Endodermal cell (in vitro differentiated cells): ENCODE measurements around the gene HSPG2. TPM values are rescaled to one million over a fixed set of nuclear protein-coding genes. Genes with fewer than 3 reads are reported as not detected.

Experiments used
- DNase-seq: peaks from one replicate; pipeline ENCODE4 v3.0.0-alpha.2; 2017
- H3K27ac ChIP-seq: 2 replicates; pipeline ENCODE4 v1.5.1; 2013; ENCODE audit warnings: mild to moderate bottlenecking, low read depth, low read length, moderate library complexity
- H3K27me3 ChIP-seq: 2 replicates; pipeline ENCODE4 v1.6.1; 2013; ENCODE audit warnings: mild to moderate bottlenecking, low read length, moderate library complexity; ENCODE audit not compliant: insufficient read depth, control insufficient read depth, poor library complexity, severe bottlenecking
- H3K36me3 ChIP-seq: 2 replicates; pipeline ENCODE4 v1.7.0; 2013; ENCODE audit warnings: mild to moderate bottlenecking, low read length, moderate library complexity; ENCODE audit not compliant: control insufficient read depth, insufficient read depth
- H3K4me1 ChIP-seq: one replicate; pipeline ENCODE4 v1.7.0; 2013; ENCODE audit warnings: low read length; ENCODE audit not compliant: control insufficient read depth, insufficient read depth
- H3K4me3 ChIP-seq: 2 replicates; pipeline ENCODE4 v1.5.1; 2013; ENCODE audit warnings: mild to moderate bottlenecking, low read length, moderate library complexity
- H3K9ac ChIP-seq: 2 replicates; pipeline ENCODE4 v1.6.1; 2013; ENCODE audit warnings: mild to moderate bottlenecking, low read length, moderate library complexity; ENCODE audit not compliant: poor library complexity, severe bottlenecking; ENCODE audit errors: extremely low read depth
- H3K9me3 ChIP-seq: 2 replicates; pipeline ENCODE4 v1.6.1; 2013; ENCODE audit warnings: mild to moderate bottlenecking, low read length, moderate library complexity; ENCODE audit not compliant: control insufficient read depth
- H3K27ac Mint-ChIP-seq: 2 replicates; pipeline ENCODE4 v1.8.0; 2020; ENCODE audit warnings: mixed read lengths
- H3K27me3 Mint-ChIP-seq: 2 replicates; pipeline ENCODE4 v1.8.0; 2021; ENCODE audit warnings: mild to moderate bottlenecking, mixed read lengths; ENCODE audit not compliant: insufficient read depth
- H3K36me3 Mint-ChIP-seq: 2 replicates; pipeline ENCODE4 v1.8.0; 2020; ENCODE audit warnings: low read depth, mixed read lengths
- H3K4me1 Mint-ChIP-seq: 2 replicates; pipeline ENCODE4 v1.8.0; 2020; ENCODE audit warnings: mixed read lengths
- H3K4me3 Mint-ChIP-seq: 2 replicates; pipeline ENCODE4 v1.8.0; 2020; ENCODE audit warnings: mild to moderate bottlenecking, moderate library complexity, mixed read lengths
- H3K9me3 Mint-ChIP-seq: 2 replicates; pipeline ENCODE4 v1.8.0; 2020; ENCODE audit warnings: mild to moderate bottlenecking, mixed read lengths
- whole genome bisulfite sequencing, 2 experiments: methylation state at CpG; one replicate each; pipeline versions ENCODE4 v1.1.5 to v1.1.7; 2013; ENCODE audit warnings: missing lambda C conversion rate in 2 of 2, mixed read lengths in 1 of 2; ENCODE audit not compliant: insufficient coverage in 1 of 2, insufficient read length in 1 of 2; 5-methylcytosine and 5-hydroxymethylcytosine counted together
- total RNA-seq, 2 donors: library from RNA; stranded (reverse); fragmentation: NEBNext Ultra II Directional in 1 of 2; extraction: Animal tissue kit (Norgen Biotek cat#: 25700) in 1 of 2; gene quantifications; 2 replicates in 1 of 2; 3 replicates in 1 of 2; pipeline ENCODE4 v1.2.1, GENCODE V29; 2021
- TF ChIP-seq, protein P1 (sequence below): fragments of 200-600 bp; sonication (generic); conservative IDR thresholded peaks from 2 replicates; pipeline ENCODE4 v1.5.0; 2021; ENCODE audit warnings: antibody characterized with exemption, mild to moderate bottlenecking

Gene HSPG2
- total RNA-seq, 2 donors from 2014 or later, result 222 to 227 TPM

DNA sequence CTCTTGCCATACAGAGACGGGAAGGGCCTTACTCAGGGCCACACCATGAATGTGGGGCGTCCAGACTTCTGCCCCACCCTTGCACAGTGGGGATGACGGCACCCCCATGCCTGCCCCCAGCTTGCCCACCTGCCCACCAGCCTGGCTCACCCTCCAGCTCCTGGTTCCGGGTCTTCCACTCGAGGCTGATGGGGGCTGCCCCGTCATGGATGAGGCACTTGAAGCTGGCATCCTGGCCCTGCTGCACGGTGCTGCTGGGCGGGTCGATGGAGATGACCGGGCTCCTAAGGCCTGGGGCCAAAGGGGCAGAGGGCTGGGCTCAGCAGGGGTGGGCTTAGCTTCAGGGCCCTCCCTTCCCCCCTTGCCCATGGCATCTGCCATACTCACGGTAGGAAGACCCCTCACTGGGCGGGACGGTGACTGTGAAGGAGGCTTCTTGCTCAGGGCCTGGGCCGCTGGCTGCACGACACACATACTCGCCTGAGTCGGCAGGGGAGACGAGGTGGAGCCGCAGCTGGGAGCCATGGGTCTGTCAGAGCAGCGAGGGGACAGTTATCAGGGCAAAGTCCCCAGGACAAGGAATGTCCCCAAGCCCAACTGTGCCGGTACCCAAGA is 95.2 kb downstream of the HSPG2 start:
- 95 to 96% methylated on average over 16 to 21 of the region's 21 CpGs for WGBS, 2 experiments
- Histone ChIP-seq H3K9ac (no peak overlapping the region), H3K9me3 (no peaks in the 10 kb centered on the region), H3K27ac (no peak overlapping the region), H3K36me3 (peaks cover 78% of the 10 kb centered on the region), H3K27me3 (no peaks in the 10 kb centered on the region), H3K4me1 (no peaks in the 10 kb centered on the region), H3K4me3 (no peak overlapping the region)
- DNase-seq, result no peak
- H3K36me3 Mint-ChIP-seq, result peaks cover 59% of the 10 kb centered on the region
- H3K27me3 Mint-ChIP-seq, result no peaks in the 10 kb centered on the region
- H3K27ac Mint-ChIP-seq, result no peak overlapping the region
- no peak overlapping the region for H3K4me3 Mint-ChIP-seq
- no peaks in the 10 kb centered on the region for H3K9me3 Mint-ChIP-seq
- TF ChIP-seq, protein P1, sequence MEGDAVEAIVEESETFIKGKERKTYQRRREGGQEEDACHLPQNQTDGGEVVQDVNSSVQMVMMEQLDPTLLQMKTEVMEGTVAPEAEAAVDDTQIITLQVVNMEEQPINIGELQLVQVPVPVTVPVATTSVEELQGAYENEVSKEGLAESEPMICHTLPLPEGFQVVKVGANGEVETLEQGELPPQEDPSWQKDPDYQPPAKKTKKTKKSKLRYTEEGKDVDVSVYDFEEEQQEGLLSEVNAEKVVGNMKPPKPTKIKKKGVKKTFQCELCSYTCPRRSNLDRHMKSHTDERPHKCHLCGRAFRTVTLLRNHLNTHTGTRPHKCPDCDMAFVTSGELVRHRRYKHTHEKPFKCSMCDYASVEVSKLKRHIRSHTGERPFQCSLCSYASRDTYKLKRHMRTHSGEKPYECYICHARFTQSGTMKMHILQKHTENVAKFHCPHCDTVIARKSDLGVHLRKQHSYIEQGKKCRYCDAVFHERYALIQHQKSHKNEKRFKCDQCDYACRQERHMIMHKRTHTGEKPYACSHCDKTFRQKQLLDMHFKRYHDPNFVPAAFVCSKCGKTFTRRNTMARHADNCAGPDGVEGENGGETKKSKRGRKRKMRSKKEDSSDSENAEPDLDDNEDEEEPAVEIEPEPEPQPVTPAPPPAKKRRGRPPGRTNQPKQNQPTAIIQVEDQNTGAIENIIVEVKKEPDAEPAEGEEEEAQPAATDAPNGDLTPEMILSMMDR, result no peak
- H3K4me1 Mint-ChIP-seq, result no peaks in the 10 kb centered on the region

DNA sequence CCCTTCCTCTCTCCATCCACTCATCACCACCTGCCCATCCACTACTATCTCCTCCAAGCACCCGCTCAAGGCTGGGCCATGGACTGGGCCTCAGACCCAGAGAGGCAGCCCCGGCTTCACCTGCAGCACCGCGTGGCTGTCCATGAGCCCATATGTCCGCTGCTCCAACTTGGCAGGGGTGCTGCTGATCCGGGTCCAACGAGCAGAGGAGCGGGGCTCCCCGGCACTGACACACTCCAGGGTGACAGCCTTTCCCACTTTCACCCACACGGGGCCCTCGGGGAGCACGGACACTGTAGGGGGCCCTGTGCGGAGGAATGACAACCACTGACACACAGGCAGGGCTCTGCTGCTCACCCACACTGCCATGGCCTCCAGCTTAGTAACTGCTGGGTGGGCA is 96.1 kb downstream of the HSPG2 start:
- H3K27me3 Mint-ChIP-seq, result no peaks in the 10 kb centered on the region
- H3K27ac Mint-ChIP-seq, result no peak overlapping the region
- no peaks in the 10 kb centered on the region for H3K9me3 Mint-ChIP-seq
- no peak overlapping the region for H3K27ac ChIP-seq
- peaks cover 79% of the 10 kb centered on the region for H3K36me3 ChIP-seq
- peaks cover 63% of the 10 kb centered on the region for H3K36me3 Mint-ChIP-seq
- H3K4me3 ChIP-seq, result no peak overlapping the region
- H3K4me1 ChIP-seq, result no peaks in the 10 kb centered on the region
- H3K9me3 ChIP-seq, result no peaks in the 10 kb centered on the region
- WGBS, 2 experiments, result 93 to 99% methylated on average over 10 to 13 of the region's 13 CpGs
- no peaks in the 10 kb centered on the region for H3K4me1 Mint-ChIP-seq
- no peak overlapping the region for H3K4me3 Mint-ChIP-seq
- TF ChIP-seq, protein P1, result no peak
- DNase-seq, result no peak
- no peak overlapping the region for H3K9ac ChIP-seq
- H3K27me3 ChIP-seq, result no peaks in the 10 kb centered on the region

DNA sequence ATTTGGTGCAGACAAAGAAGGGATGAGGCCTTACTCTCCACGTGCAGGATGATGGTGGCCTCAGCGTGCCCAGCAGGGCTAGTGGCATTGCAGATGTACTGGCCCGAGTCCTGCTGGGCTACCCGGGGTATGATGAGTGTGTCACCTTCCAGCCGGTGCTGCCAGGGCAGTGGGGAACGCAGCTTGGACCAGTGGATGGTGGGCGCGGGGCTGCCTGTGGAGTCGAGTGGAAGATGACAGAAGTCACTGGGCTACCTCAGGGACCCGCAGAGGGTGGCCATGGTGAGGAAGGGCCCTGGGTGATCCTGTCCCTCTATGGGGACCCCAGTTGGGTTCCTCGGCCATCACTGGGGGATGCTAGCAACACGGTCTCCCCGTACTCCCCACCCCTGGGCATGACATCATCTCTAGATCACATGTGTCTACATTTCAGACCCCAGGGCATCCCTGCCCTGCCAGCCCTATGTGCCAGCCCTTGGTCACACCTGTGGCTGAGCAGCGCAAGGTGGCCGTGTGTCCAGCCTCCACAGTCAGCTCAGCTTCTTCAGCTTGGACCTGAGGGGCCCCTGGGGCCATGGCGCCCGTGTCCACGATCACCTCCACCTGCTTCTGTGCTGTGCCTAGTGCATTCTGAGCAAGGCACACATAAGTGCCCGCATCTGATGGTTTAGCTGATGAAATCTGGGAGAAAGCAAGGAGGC is 97.6 kb downstream of the HSPG2 start:
- TF ChIP-seq, protein P1, result no peak
- Histone ChIP-seq H3K27me3 (no peaks in the 10 kb centered on the region), H3K9ac (no peak overlapping the region), H3K4me3 (no peak overlapping the region), H3K36me3 (peaks cover 85% of the 10 kb centered on the region), H3K27ac (no peak overlapping the region), H3K4me1 (no peaks in the 10 kb centered on the region), H3K9me3 (peaks cover 7% of the 10 kb centered on the region)
- no peaks in the 10 kb centered on the region for H3K27me3 Mint-ChIP-seq
- no peak overlapping the region for H3K4me3 Mint-ChIP-seq
- no peak overlapping the region for H3K27ac Mint-ChIP-seq
- peaks cover 72% of the 10 kb centered on the region for H3K36me3 Mint-ChIP-seq
- peaks cover 10% of the 10 kb centered on the region for H3K9me3 Mint-ChIP-seq
- no peak for DNase-seq
- no peaks in the 10 kb centered on the region for H3K4me1 Mint-ChIP-seq
- 88 to 94% methylated on average over 14 to 19 of the region's 19 CpGs for WGBS, 2 experiments
